Mesenchymal stem cell (in vitro differentiated cells and primary cell): Measurements from ENCODE around the gene VPS35L.

Source experiments
- DNase-seq: peaks from one replicate; pipeline ENCODE4 v3.0.0-alpha.2; 2013
- H2AFZ ChIP-seq: one replicate; pipeline ENCODE4 v1.6.1; 2013; ENCODE audit warnings: low read depth, mild to moderate bottlenecking, control low read depth, inconsistent platforms, low read length, moderate library complexity
- H2AK5ac ChIP-seq: 2 replicates; pipeline ENCODE4 v1.6.1; 2013; ENCODE audit warnings: low read length, moderate library complexity, mild to moderate bottlenecking, inconsistent platforms; ENCODE audit not compliant: severe bottlenecking
- H2BK120ac ChIP-seq: one replicate; pipeline ENCODE4 v1.6.1; 2013; ENCODE audit warnings: low read depth, mild to moderate bottlenecking, inconsistent platforms, low read length, moderate library complexity
- H2BK12ac ChIP-seq, 2 experiments: one replicate each; pipeline ENCODE4 v1.6.1; 2013; ENCODE audit warnings: inconsistent platforms in 2 of 2, low read length in 2 of 2, mild to moderate bottlenecking in 2 of 2, moderate library complexity in 2 of 2, control low read depth in 1 of 2
- H2BK15ac ChIP-seq: one replicate; pipeline ENCODE4 v1.6.1; 2013; ENCODE audit warnings: mild to moderate bottlenecking, low read depth, inconsistent platforms; ENCODE audit not compliant: poor library complexity, severe bottlenecking
- H2BK5ac ChIP-seq: 2 replicates; pipeline ENCODE4 v1.6.1; 2013; ENCODE audit warnings: low read depth, mild to moderate bottlenecking, low read length, control low read depth, inconsistent platforms; ENCODE audit not compliant: poor library complexity, severe bottlenecking
- H3K14ac ChIP-seq, 2 experiments: one replicate each; pipeline ENCODE4 v1.6.1; 2013; ENCODE audit warnings: inconsistent platforms in 2 of 2, low read length in 2 of 2, control low read depth in 1 of 2, mild to moderate bottlenecking in 1 of 2, moderate library complexity in 1 of 2
- H3K18ac ChIP-seq, 2 experiments: one replicate each; pipeline ENCODE4 v1.6.1; 2013; ENCODE audit warnings: inconsistent platforms in 2 of 2, low read length in 2 of 2, control low read depth in 1 of 2, low read depth in 1 of 2, mild to moderate bottlenecking in 1 of 2
- H3K23ac ChIP-seq, 2 experiments: one replicate each; pipeline ENCODE4 v1.6.1; 2013; ENCODE audit warnings: inconsistent platforms in 2 of 2, low read length in 2 of 2, mild to moderate bottlenecking in 2 of 2, moderate library complexity in 2 of 2, control low read depth in 1 of 2
- H3K27ac ChIP-seq: 2 replicates; pipeline ENCODE4 v1.5.1; 2013; ENCODE audit warnings: mild to moderate bottlenecking, moderate library complexity, low read length, control low read depth, inconsistent platforms; ENCODE audit not compliant: poor library complexity, severe bottlenecking
- H3K27me3 ChIP-seq, 2 experiments: 2 replicates each; pipeline versions ENCODE4 v1.6.1 to v1.7.0; 2013; ENCODE audit warnings: low read length in 2 of 2, mild to moderate bottlenecking in 2 of 2, moderate library complexity in 2 of 2, control low read depth in 1 of 2, inconsistent platforms in 1 of 2; ENCODE audit not compliant: control insufficient read depth in 1 of 2, insufficient read depth in 1 of 2
- H3K36me3 ChIP-seq, 2 experiments: 2 replicates each; pipeline versions ENCODE4 v1.6.1 to v1.7.0; 2013; ENCODE audit warnings: low read length in 2 of 2, control low read depth in 1 of 2, inconsistent platforms in 1 of 2, low read depth in 1 of 2, mild to moderate bottlenecking in 1 of 2; ENCODE audit not compliant: insufficient read depth in 2 of 2, control insufficient read depth in 1 of 2
- H3K4ac ChIP-seq, 2 experiments: one replicate each; pipeline ENCODE4 v1.6.1; 2013; ENCODE audit warnings: inconsistent platforms in 2 of 2, low read length in 2 of 2, mild to moderate bottlenecking in 2 of 2, moderate library complexity in 2 of 2, control low read depth in 1 of 2, low read depth in 1 of 2
- H3K4me1 ChIP-seq: 2 replicates; pipeline ENCODE4 v1.6.1; 2013; ENCODE audit warnings: low read depth, low read length, control low read depth; ENCODE audit not compliant: control insufficient read depth, insufficient read depth
- H3K4me2 ChIP-seq: 2 replicates; pipeline ENCODE4 v1.6.1; 2013; ENCODE audit warnings: low read length, mild to moderate bottlenecking, inconsistent platforms; ENCODE audit not compliant: poor library complexity, severe bottlenecking
- H3K4me3 ChIP-seq, 2 experiments: 2 replicates each; pipeline versions ENCODE4 v1.5.1 to v1.7.0; 2013; ENCODE audit warnings: low read length in 2 of 2, mild to moderate bottlenecking in 2 of 2, control low read depth in 1 of 2, low read depth in 1 of 2; ENCODE audit not compliant: insufficient read depth in 1 of 2
- H3K79me1 ChIP-seq: replicated peaks from 2 replicates; pipeline ENCODE4 v1.6.1; 2013; ENCODE audit warnings: mild to moderate bottlenecking, control low read depth, low read length, inconsistent platforms; ENCODE audit not compliant: poor library complexity, severe bottlenecking
- H3K9ac ChIP-seq: 2 replicates; pipeline ENCODE4 v1.7.0; 2013; ENCODE audit warnings: mild to moderate bottlenecking, low read length, moderate library complexity
- H3K9me3 ChIP-seq: 2 replicates; pipeline ENCODE4 v1.7.0; 2013; ENCODE audit warnings: mild to moderate bottlenecking, low read length; ENCODE audit not compliant: control insufficient read depth
- H4K8ac ChIP-seq: one replicate; pipeline ENCODE4 v1.6.1; 2013; ENCODE audit warnings: inconsistent platforms, mild to moderate bottlenecking, low read length, moderate library complexity
- H4K91ac ChIP-seq: one replicate; pipeline ENCODE4 v1.6.1; 2013; ENCODE audit warnings: mild to moderate bottlenecking, low read length, inconsistent platforms
- WGBS: methylation state at CpG from one replicate; pipeline ENCODE4 v1.1.7; 2013; ENCODE audit warnings: mixed read lengths; 5-methylcytosine and 5-hydroxymethylcytosine counted together

VPS35L gene

DNA sequence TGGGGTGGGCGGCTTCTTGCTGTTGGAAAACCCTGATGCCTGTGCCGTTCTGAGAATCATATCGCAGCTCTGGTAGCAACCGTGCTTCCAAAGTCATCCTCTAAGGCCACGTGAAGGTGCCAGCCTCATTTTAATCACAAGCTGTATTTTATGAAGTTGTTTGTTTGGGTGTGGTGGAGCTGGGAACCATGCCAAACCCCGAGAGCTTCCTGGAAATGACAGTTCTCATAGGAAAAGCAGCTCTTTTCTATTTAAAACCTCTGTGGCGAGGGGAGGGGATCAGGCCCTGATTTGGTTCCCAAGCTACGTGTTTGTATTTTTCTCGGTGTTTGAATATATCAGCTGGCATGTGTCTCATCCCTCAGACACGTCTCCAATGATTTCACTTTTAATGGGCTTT lies 140.8 kb downstream of the VPS35L start:
- H3K27me3 ChIP-seq, result no peaks in the 10 kb centered on the region
- H4K91ac ChIP-seq, result peak overlapping the region; percentile 46
- H3K4me3 ChIP-seq, result no peak overlapping the region
- peaks cover 14% of the 10 kb centered on the region for H3K79me1 ChIP-seq
- no peak overlapping the region for H2BK5ac ChIP-seq
- H3K18ac ChIP-seq, result peak overlapping the region in 1 of 2 experiments; percentile 78
- H3K4me2 ChIP-seq, result no peak overlapping the region
- peak overlapping the region; percentile 78 for H3K9ac ChIP-seq
- no peak overlapping the region for H2AFZ ChIP-seq
- no peak overlapping the region for H3K23ac ChIP-seq
- peaks cover 33 to 34% of the 10 kb centered on the region in 2 experiments for H3K36me3 ChIP-seq
- DNase-seq, result peak; percentile 95
- WGBS, result 31% methylated on average over 9 of the region's 10 CpGs
- peak overlapping the region; percentile 61 for H4K8ac ChIP-seq
- H2BK12ac ChIP-seq, result peak overlapping the region; percentile 43 to 73
- peaks cover 22% of the 10 kb centered on the region for H3K4me1 ChIP-seq
- no peaks in the 10 kb centered on the region for H3K9me3 ChIP-seq
- peak overlapping the region; percentile 6 for H2BK120ac ChIP-seq
- H3K27ac ChIP-seq, result no peak overlapping the region
- H2AK5ac ChIP-seq, result peak overlapping the region; percentile 24
- no peak overlapping the region for H3K14ac ChIP-seq
- H3K4ac ChIP-seq, result peak overlapping the region in 1 of 2 experiments; percentile 81
- no peak overlapping the region for H2BK15ac ChIP-seq

DNA sequence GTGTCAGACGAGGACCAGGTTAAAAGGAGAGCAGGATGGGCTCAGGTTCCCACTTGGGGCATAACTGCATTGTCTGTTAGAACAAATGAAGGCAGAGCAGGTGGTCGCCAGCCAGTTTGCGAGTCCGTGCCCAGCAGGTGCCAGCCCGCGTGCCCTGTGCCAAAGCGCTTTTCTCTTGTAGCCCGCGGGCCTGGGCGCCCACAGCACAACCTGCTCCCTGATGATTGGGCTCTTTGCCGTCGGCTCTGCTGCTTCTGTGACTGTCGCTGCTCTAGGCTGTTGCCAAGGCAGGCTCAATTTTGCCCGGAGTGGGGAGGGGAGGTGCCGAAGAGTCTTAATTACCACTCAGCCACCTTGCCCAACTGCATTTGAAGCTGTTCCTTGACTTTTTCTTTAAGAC lies 141.5 kb downstream of the VPS35L start:
- peaks cover 22% of the 10 kb centered on the region for H3K4me1 ChIP-seq
- H2BK12ac ChIP-seq, result peak overlapping the region; percentile 99
- no peaks in the 10 kb centered on the region for H3K27me3 ChIP-seq
- peaks cover 27 to 31% of the 10 kb centered on the region in 2 experiments for H3K36me3 ChIP-seq
- H4K91ac ChIP-seq, result peak overlapping the region; percentile 97
- H3K9me3 ChIP-seq, result no peaks in the 10 kb centered on the region
- H3K4me3 ChIP-seq, result no peak overlapping the region
- peak overlapping the region in 1 of 2 experiments; percentile 25 for H3K23ac ChIP-seq
- no peak overlapping the region for H2BK5ac ChIP-seq
- H3K27ac ChIP-seq, result no peak overlapping the region
- H4K8ac ChIP-seq, result peak overlapping the region; percentile 85
- peak overlapping the region; percentile 95 to 96 for H3K4ac ChIP-seq
- WGBS, result 97% methylated on average over 15 of the region's 15 CpGs
- H3K4me2 ChIP-seq, result no peak overlapping the region
- peak overlapping the region; percentile 78 for H3K9ac ChIP-seq
- H3K79me1 ChIP-seq, result peaks cover 14% of the 10 kb centered on the region
- peak overlapping the region; percentile 95 for H2BK15ac ChIP-seq
- peak overlapping the region; percentile 75 for H2BK120ac ChIP-seq
- H2AK5ac ChIP-seq, result peak overlapping the region; percentile 87
- no peak for DNase-seq
- H3K14ac ChIP-seq, result peak overlapping the region in 1 of 2 experiments; percentile 91
- H3K18ac ChIP-seq, result peak overlapping the region; percentile 92 to 98
- no peak overlapping the region for H2AFZ ChIP-seq

DNA sequence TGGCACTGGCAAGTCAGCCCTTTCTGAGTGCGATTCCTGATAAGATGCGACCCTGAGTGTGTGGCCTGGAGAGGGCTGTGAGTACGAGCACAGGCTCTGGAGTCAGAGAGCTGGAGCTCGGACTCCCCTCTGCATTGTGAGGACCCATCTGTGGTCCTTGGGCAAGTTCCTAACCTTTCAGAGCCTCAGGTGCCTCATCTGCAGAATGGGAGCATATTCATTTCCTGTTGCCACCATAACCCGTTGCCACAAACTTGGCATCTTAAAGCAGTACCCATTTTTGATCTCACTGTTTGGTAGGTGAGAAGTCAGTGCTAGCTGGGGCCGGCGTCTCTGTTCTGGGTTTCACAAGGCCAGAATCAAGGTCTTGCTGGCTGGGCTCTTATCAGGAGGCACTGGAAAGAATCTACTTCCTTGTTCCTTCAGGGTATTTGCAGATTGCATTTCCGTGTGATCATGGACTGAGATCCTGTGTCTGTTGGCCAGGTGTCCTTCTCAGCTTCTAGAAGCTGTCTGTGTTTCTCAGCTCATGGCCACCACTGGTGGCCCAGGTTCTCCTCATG lies 142.3 kb downstream of the VPS35L start:
- Histone ChIP-seq H3K4me2 (no peak overlapping the region), H2AK5ac (no peak overlapping the region), H3K4ac (peak overlapping the region in 1 of 2 experiments; percentile 96), H4K8ac (no peak overlapping the region), H3K79me1 (peaks cover 16% of the 10 kb centered on the region), H3K4me3 (no peak overlapping the region), H2BK15ac (peak overlapping the region; percentile 6), H3K23ac (no peak overlapping the region), H3K4me1 (peaks cover 22% of the 10 kb centered on the region), H2BK120ac (no peak overlapping the region), H3K27me3 (no peaks in the 10 kb centered on the region), H2BK5ac (no peak overlapping the region), H3K9me3 (no peaks in the 10 kb centered on the region), H3K9ac (peak overlapping the region; percentile 67), H4K91ac (peak overlapping the region; percentile 19), H3K18ac (no peak overlapping the region), H3K36me3 (peaks cover 24 to 30% of the 10 kb centered on the region in 2 experiments), H2BK12ac (no peak overlapping the region), H3K27ac (no peak overlapping the region), H3K14ac (no peak overlapping the region), H2AFZ (no peak overlapping the region)
- DNase-seq, result no peak
- WGBS, result 95% methylated on average over 8 of the region's 8 CpGs

DNA sequence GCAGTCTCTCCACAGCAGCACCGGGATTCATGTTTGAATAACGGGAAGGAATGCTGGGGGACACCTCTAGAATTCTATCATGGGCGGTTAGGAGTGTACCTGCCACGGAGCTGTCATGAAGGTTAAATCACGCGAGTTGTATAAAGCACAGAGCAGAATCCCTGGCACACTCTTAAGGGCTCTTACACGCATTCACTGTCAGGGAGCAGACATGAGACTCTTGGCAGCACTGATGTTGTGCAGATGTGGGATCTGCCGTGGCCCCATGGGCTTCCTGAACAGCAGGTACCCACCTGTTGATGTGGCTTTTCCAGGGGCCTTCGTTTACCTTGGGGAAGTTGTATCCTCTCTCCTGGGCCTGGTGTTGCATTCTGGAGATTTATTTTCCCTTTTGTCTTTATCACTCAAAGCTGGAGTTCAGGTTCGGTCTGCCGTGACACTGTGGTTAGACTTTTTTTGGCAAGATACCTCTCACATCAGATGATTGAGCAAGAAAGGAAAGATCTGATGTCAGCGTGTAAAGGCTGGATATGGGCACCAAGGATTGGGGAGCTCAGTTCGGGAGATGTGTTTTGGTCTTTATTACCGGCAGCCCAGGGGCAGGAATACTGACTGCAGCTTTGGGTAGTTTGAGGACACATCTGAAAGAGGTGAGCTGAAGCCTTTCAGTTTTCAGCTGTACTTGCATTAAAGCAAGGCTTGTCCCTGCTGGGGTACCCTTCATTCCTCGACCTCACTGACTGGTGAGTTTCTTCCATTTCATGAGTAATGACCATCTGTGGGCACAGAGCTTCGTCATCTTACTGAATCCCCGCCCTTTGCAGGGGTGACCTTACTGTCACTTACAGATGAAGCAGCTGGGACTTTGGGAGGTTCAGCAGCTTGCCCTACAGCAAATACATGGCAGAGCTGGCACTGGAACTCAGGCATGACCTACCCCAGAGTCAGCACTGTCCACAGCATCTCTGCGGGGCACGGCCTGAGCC lies 143.3 kb downstream of the VPS35L start:
- no peak overlapping the region for H2AFZ ChIP-seq
- H3K23ac ChIP-seq, result no peak overlapping the region
- H3K27me3 ChIP-seq, result no peaks in the 10 kb centered on the region
- peak overlapping the region; percentile 13 to 53 for H3K4ac ChIP-seq
- no peak overlapping the region for H2BK15ac ChIP-seq
- peak overlapping the region; percentile 59 to 79 for H2BK12ac ChIP-seq
- H3K9me3 ChIP-seq, result no peaks in the 10 kb centered on the region
- H3K79me1 ChIP-seq, result peaks cover 22% of the 10 kb centered on the region
- H3K36me3 ChIP-seq, result peaks cover 26 to 34% of the 10 kb centered on the region in 2 experiments
- peak overlapping the region; percentile 27 for H4K8ac ChIP-seq
- H3K4me2 ChIP-seq, result no peak overlapping the region
- H2BK5ac ChIP-seq, result no peak overlapping the region
- no peak overlapping the region for H3K27ac ChIP-seq
- H3K4me1 ChIP-seq, result peaks cover 22% of the 10 kb centered on the region
- H3K9ac ChIP-seq, result peak overlapping the region; percentile 67
- peak overlapping the region in 1 of 2 experiments; percentile 8 for H3K14ac ChIP-seq
- peak overlapping the region; percentile 72 for H2AK5ac ChIP-seq
- peak overlapping the region; percentile 73 for H4K91ac ChIP-seq
- DNase-seq, result no peak
- WGBS, result 95% methylated on average over 19 of the region's 19 CpGs
- H2BK120ac ChIP-seq, result peak overlapping the region; percentile 39
- H3K4me3 ChIP-seq, result peak overlapping the region in 1 of 2 experiments; percentile 10
- peak overlapping the region; percentile 19 to 34 for H3K18ac ChIP-seq
